Stromal cell of bone marrow (primary cell): ENCODE data around the gene KCNH3.
"Not testable (repeated sequence)": the region's sequence is repeated elsewhere in the genome, so short reads cannot be mapped to it uniquely, and the experiment has no call there.

Experiments used
- DNase-seq: peaks from one replicate; pipeline ENCODE4 v3.0.0-alpha.2; 2012; ENCODE audit warnings: low read depth

KCNH3 gene

DNA sequence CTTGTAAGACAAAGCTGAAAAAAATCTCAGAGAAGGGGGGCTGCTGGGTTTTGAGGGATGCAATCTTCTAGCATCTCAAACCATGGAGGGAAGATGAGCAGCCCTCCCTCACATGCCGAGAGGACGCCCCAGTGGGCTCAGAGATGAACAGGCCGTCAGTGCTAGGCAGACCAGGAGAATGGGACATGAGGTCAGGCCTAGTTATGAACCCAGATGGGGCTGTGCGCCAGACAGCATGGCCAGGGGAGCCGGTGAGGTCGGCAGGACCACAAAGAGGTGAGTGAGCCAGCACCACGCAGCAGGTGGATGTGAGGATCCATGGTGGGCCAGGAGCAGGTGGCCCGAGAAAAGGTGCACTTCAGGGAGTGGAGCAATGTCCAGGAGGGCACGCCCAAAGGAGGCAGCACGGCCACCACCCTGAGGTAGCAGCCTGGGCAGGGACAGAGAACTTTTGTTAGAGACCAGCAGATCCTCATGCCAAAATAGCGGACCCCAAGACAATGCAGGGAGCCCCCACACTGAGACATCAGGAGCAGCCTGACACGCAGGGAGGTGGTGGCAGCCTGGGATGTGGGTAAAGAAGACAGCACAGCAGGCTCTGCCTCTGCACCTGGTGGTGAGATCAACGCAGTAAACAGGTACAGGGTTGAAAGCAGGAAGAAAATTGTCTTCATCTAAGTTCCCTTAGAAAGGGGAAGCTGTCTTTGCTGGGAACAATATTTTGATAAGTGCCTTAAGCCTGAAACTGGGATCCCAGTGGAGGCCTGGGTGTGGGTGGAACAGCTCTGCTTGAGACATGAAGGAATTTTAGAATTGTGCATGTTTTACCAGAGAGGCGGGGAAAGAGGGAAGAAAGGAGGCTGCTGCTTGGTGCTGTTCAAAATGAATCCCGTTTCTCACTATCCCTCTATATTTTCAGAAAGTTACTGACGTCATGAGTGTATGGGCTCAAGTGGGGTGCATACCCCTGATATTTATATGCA, 46.9 kb downstream of the KCNH3 start:
- DNase-seq: no peak

DNA sequence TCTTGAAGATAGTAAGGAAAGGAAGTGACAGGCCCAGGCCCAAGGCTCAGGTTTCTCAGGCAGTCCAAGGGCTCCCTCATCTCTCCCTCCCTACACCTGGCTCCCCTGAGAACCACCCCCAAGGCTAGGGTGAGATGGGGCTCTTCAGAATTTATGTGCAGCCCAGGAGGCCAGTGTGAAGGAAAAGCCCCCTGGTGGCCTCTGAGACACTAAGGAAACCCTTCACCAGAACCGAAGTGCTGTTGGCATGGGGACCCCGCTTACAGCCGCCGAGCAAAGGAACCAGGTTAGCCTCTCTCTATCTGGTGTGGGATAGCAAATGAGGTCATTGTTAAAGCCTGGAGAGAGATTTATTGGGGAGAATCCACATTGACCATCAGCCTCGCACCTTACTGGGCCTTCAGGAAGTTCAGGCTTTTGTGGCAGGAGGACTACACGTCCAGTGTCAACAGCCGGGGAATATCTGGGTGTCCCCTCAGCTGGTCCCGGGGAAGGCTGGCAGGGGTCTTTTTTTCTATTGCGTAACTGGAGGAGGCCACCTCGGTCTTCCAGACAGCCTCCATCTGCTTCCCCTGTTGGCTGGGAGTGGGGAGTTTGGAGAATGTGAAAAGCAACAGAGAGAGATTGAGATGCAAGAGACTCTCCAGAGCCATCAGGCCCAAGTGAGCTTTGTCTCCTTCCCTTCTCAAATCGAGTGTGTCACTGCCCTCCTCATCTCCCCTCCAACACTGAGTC, 48.5 kb downstream of the KCNH3 start:
- DNase-seq: no peak

DNA sequence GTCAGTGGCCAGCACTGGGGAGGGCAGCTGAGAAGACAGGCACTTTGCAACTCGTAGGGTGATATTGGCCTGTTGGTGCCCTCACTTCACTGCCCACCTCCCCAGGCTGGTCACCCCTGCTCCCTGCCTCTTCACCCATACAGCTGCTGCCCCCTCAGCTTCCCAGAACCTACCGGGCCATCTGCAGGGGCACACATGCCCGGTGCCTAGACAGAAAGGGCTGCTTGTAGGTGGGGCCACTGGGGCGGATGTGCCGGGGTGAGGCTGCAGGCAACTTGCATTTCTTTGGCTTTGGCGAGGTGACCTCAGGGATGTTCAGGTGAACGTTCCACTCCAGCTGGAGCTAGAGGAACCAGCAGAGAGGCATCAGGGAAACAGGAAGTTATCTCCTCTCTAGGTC, 49.5 kb downstream of the KCNH3 start:
- DNase-seq: no peak

DNA sequence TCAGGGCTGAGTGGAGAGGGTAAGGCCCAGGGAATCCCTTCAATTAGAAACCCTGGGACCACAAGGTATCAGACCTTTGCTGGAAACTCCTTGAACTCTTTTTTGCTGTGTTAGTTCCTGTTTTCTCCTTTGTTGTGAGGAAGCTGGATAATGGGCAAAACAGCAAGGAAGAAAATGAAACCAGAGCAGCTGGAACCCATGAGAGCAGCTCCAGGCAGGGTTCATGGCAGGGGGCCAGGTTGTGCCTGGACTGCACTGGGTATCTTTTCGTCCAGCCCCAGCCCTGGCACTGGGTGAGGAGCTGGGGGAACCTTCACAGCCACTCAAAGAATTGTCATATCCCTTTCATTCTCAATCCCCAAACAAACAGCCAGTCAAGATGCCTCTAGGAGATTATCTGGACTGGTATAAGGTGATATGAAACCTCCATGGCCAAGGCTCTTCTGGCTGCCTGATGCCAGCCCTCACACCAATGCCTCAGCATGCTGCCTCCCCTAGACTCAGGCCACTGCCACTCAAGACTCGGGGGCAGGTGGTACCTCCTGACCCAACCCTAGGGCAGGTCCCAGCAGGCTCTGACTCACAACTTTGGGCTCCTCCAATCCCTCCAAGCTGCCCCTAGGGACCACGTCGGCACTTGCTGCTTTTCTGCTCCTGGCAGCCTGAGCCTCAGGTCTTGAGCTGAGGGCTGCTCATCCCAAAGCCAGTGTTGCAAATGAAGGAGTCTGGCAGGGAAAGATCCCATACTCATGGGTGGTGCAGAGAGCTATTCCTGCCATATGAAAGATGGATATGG, 50.1 kb downstream of the KCNH3 start:
- no peak for DNase-seq

DNA sequence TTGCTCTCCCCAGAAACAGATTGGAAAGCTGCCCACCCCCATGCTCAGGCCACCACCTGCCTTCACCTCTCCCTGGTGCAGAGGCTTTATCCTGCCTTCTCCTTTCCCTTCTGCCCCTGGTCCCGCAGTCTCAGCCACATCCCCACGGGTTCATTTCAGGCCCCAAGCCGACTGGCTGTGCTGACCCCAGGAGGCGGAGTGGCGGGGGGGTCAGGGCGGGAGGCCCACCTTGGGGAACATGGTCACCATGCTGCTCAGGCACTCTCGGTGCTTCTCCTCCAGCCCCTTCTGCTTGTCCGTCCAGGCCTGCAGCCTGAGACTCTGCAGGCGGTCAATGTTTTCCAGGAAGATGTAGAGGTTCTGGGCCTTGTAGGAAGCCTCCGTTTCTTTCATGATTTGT, 59.7 kb downstream of the KCNH3 start:
- DNase-seq: no peak

DNA sequence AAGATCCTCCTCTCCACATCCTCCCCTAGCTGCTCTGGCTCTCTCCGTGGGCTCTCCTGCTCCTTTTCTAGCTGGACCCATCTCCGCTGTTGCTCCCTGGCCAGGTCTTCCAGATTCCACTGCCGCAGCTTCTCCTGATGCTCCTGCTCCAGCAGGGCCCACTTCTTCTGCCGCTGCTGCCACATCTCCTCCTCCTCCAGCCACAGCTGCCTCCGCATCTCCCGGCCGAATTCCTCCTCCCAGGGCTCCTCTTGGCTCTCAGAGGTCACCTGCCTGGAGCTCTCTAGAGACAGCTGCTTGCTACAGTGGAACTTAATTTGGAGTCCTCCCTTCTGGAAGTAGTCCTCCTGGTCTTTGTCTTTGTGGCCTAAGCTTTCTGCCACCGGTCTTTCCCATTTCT, 61.1 kb downstream of the KCNH3 start:
- no peak for DNase-seq

DNA sequence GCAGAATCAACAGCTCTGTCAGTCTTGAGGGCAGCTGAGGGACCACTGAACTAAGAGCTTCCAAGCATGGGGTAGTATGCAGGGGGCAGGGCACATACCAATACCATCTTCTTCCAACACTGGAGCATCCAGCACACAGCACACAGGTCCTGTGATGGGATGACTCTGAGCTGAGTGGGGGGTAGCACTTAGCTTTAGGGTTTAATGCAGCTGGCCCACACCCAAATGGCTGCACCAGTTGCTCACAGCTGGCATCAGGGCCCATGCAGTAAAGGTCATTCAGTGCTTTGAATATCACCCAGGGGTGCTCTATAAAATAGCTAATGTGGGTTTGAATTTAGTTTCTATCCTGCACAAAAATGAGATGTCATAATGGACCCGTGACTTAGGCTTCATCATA, 64.9 kb downstream of the KCNH3 start:
- no peak for DNase-seq

DNA sequence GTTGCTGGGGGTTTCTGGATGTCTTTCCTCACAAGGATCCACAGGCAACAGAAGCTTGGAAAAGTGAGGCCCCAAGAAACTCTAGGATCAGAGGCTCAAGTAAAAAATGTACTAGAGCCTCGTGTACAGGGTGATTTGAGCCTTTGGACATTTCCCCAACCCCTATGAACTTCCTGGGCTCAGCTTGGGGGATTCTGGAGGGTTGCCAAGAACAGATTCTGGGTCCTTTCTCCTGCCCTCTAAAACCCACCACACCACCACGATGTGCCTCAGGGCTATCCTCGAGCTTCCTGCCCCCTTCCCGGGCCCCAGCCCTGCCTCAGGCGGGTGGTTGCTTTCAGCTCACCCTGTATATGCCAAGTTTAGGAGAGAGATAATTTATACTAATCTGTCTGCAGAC, 66.0 kb downstream of the KCNH3 start:
- no peak for DNase-seq

DNA sequence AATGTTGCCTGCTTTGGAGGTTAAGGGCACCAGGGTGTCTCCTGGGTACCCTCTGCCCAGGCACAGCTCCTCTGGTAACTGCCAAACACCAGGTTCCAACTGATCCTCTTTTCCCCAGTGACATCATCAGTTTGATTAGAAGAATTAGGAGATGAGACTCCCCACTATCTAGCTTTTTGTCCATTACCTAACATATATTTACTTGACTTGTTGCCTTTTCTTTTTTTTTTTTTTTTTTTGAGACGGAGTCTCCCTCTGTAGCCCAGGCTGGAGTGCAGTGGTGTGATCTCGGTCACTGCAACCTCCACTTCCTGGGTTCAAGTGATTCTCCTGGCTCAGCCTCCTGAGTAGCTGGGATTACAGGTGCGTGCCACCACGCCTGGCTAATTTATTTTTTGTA, 66.7 kb downstream of the KCNH3 start, which contains the start of gene FAM186B:
FAM186B (minus strand) TSS at position 101 of the 400 bp plus-strand sequence. CDS start 162 bp downstream, outside the sequence.
- DNase-seq: not testable (repeated sequence)
